ENCODE data around the gene PSD2. TPM values are rescaled to one million over a fixed set of nuclear protein-coding genes. Genes with fewer than 3 reads are reported as not detected.

Gene PSD2
- total and polyA plus RNA-seq, 2 experiments from 2014 or later: under 0.01 TPM; not detected in 1

DNA sequence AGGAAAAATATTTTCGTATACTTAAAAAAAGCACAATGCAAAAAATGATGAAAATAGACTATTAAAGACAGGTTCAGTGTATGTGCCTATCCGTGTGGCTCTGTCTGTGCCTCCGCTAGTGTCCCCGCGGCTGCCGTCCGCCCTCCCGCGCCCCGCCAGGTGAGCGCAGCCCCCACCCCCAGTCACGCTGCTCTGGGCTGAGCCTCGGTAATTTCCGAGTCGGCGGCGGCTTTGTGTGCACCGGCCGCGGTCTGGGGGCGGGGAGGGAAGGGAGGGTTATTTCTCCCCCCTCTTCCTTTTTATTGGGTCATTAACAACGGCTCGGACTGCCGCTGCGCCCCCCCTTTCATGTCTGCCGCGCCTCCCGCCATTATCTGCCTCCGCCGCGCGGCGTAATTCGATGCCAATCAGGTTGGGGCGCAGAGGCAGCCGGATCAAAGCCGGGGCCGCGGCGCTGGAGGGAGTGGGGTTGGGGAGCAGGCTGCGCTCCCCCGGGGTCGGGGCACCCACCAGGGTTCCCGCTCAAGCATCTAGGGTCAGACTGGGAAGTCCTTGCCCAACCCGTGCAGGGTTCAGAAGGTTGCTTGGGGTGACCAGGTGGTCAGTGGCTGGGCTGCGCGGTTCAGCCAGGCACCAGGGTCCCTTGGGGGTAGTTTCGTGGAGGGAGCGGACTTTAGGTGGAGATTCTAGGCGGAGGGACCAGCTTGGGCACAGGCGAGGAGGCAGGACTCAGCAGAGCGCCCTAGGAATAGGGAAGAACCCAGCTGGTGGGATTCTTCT lies 39.5 kb upstream of the PSD2 start:
- Histone ChIP-seq H3F3A (ENCODE audit: insufficient read depth) (0 out of 2 replicates have a peak, but pooled peaks cover 4% of the 10 kb centered on the region), H3K9ac (no peak overlapping the region), H3K4me3 (no peak overlapping the region), H3K9me2 (ENCODE audit: insufficient read depth) (no peaks in the 10 kb centered on the region), H3K4me1 (ENCODE audit: insufficient read depth) (peaks cover 15% of the 10 kb centered on the region), H3K27ac (no peak overlapping the region), H3K79me2 (ENCODE audit: insufficient read depth) (no peaks in the 10 kb centered on the region), H4K20me1 (ENCODE audit: insufficient read depth) (no peaks in the 10 kb centered on the region), H3K27me3 (replicated peaks; ENCODE audit: insufficient read depth) (peaks cover 21% of the 10 kb centered on the region), H3K36me3 (ENCODE audit: low read depth) (no peaks in the 10 kb centered on the region), H3K9me3 (ENCODE audit: low read depth) (no peaks in the 10 kb centered on the region), H3K4me2 (ENCODE audit: unreplicated experiment) (peak overlapping the region; percentile 9), H2AFZ (no peak overlapping the region)
- DNase-seq: no peak
- in situ Hi-C loops (cut with MboI): no loop called here
- 22 to 25% methylated on average over 46 to 52 of the region's 52 CpGs for WGBS, 2 experiments (ENCODE audit: low coverage in 1 of 2, low lambda C conversion rate in 2 of 2, missing lambda C conversion rate in 2 of 2)
- TF ChIP-seq EZH2phosphoT487 (IDR thresholded peaks at IDR 0.05; ENCODE audit: insufficient read depth, low read depth) (no peak), EZH2 (IDR thresholded peaks at IDR 0.05; ENCODE audit: insufficient read depth, poor library complexity, severe bottlenecking) (peak; percentile 66)

GRCh38 chr5:139756971-139757370 lies 38.6 kb upstream of the PSD2 start:
- no peak overlapping the region for H3K9ac ChIP-seq
- H2AFZ ChIP-seq: no peak overlapping the region
- TF ChIP-seq EZH2 (IDR thresholded peaks at IDR 0.05; ENCODE audit: insufficient read depth, poor library complexity, severe bottlenecking): no peak
- TF ChIP-seq EZH2phosphoT487 (IDR thresholded peaks at IDR 0.05; ENCODE audit: insufficient read depth, low read depth): no peak
- peaks cover 21% of the 10 kb centered on the region for H3K27me3 ChIP-seq (replicated peaks; ENCODE audit: insufficient read depth)
- H3K4me3 ChIP-seq: no peak overlapping the region
- no peak for DNase-seq
- H3K36me3 ChIP-seq (ENCODE audit: low read depth): no peaks in the 10 kb centered on the region
- peaks cover 15% of the 10 kb centered on the region for H3K4me1 ChIP-seq (ENCODE audit: insufficient read depth)
- in situ Hi-C loops (cut with MboI): no loop called here
- no peak overlapping the region for H3K4me2 ChIP-seq (ENCODE audit: unreplicated experiment)
- no peaks in the 10 kb centered on the region for H4K20me1 ChIP-seq (ENCODE audit: insufficient read depth)
- no peak overlapping the region for H3K27ac ChIP-seq
- H3F3A ChIP-seq (ENCODE audit: insufficient read depth): 0 out of 2 replicates have a peak, but pooled peaks cover 5% of the 10 kb centered on the region
- H3K9me3 ChIP-seq (ENCODE audit: low read depth): no peaks in the 10 kb centered on the region
- no peaks in the 10 kb centered on the region for H3K79me2 ChIP-seq (ENCODE audit: insufficient read depth)
- H3K9me2 ChIP-seq (ENCODE audit: insufficient read depth): no peaks in the 10 kb centered on the region
- WGBS, 2 experiments (ENCODE audit: low coverage in 1 of 2, low lambda C conversion rate in 2 of 2, missing lambda C conversion rate in 2 of 2): 81 to 88% methylated on average over 2 of the region's 2 CpGs

GRCh38 chr5:139757727-139758509 lies 37.7 kb upstream of the PSD2 start:
- Histone ChIP-seq H2AFZ (no peak overlapping the region), H3K4me2 (ENCODE audit: unreplicated experiment) (no peak overlapping the region), H3K27ac (no peak overlapping the region), H3K9me3 (ENCODE audit: low read depth) (no peaks in the 10 kb centered on the region), H3K4me1 (ENCODE audit: insufficient read depth) (peaks cover 9% of the 10 kb centered on the region), H3K79me2 (ENCODE audit: insufficient read depth) (no peaks in the 10 kb centered on the region), H3K36me3 (ENCODE audit: low read depth) (no peaks in the 10 kb centered on the region), H4K20me1 (ENCODE audit: insufficient read depth) (no peaks in the 10 kb centered on the region), H3F3A (ENCODE audit: insufficient read depth) (0 out of 2 replicates have a peak, but pooled peaks cover 5% of the 10 kb centered on the region), H3K27me3 (replicated peaks; ENCODE audit: insufficient read depth) (peaks cover 21% of the 10 kb centered on the region), H3K9ac (no peak overlapping the region), H3K9me2 (ENCODE audit: insufficient read depth) (no peaks in the 10 kb centered on the region), H3K4me3 (no peak overlapping the region)
- in situ Hi-C loops (cut with MboI): no loop called here
- no peak for DNase-seq
- no peak for TF ChIP-seq EZH2phosphoT487 (IDR thresholded peaks at IDR 0.05; ENCODE audit: insufficient read depth, low read depth)
- TF ChIP-seq EZH2 (IDR thresholded peaks at IDR 0.05; ENCODE audit: insufficient read depth, poor library complexity, severe bottlenecking): no peak
- WGBS, 2 experiments (ENCODE audit: low coverage in 1 of 2, low lambda C conversion rate in 2 of 2, missing lambda C conversion rate in 2 of 2): 83 to 87% methylated on average over 11 of the region's 11 CpGs

- Histone ChIP-seq H3K9ac (no peak overlapping the region), H3K4me2 (ENCODE audit: unreplicated experiment) (no peak overlapping the region), H3K4me3 (no peak overlapping the region), H3K9me2 (ENCODE audit: insufficient read depth) (no peaks in the 10 kb centered on the region), H3K36me3 (ENCODE audit: low read depth) (no peaks in the 10 kb centered on the region), H3K4me1 (ENCODE audit: insufficient read depth) (peaks cover 3% of the 10 kb centered on the region; the same call in 1 of the 2 replicates), H3K27ac (no peak overlapping the region), H3K27me3 (replicated peaks; ENCODE audit: insufficient read depth) (peaks cover 23% of the 10 kb centered on the region), H3K79me2 (ENCODE audit: insufficient read depth) (no peaks in the 10 kb centered on the region), H3F3A (ENCODE audit: insufficient read depth) (0 out of 2 replicates have a peak, but pooled peaks cover 5% of the 10 kb centered on the region), H3K9me3 (ENCODE audit: low read depth) (no peaks in the 10 kb centered on the region), H4K20me1 (ENCODE audit: insufficient read depth) (no peaks in the 10 kb centered on the region), H2AFZ (no peak overlapping the region)
- no peak for DNase-seq
- TF ChIP-seq EZH2 (IDR thresholded peaks at IDR 0.05; ENCODE audit: insufficient read depth, poor library complexity, severe bottlenecking) (no peak), EZH2phosphoT487 (IDR thresholded peaks at IDR 0.05; ENCODE audit: insufficient read depth, low read depth) (no peak)
- whole genome bisulfite sequencing, 2 experiments (ENCODE audit: low coverage in 1 of 2, low lambda C conversion rate in 2 of 2, missing lambda C conversion rate in 2 of 2): 85 to 91% methylated on average over 6 to 7 of the region's 7 CpGs
- in situ Hi-C loops (cut with MboI): no loop called here
Measured at GRCh38 chr5:139758510-139759075, 37.0 kb upstream of the PSD2 start.

All from GM23248 (cell line).